Measurements from ENCODE around the gene BUD23.

The BUD23 gene

DNA sequence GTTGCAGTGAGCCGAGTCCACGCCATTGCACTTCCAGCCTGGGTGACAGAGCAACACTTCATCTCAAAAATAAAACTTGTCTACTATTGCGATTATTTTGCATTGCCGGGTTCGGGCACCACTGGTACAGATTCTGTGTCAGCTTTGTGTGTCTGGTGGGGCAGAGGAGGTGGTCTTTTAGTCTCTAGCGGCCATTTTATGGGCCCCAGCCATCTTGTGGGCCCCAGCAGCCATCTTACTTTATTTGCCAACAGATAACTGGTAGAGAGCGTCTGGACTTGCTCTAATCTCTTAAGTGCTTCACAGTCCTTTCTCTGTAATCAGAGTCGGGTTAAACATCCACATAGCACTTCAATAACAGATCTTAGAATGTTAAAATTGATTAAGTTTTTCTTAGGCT is 4.9 kb downstream of the BUD23 start:
- no peak overlapping the region for H3K27ac ChIP-seq (ENCODE audit: poor library complexity, severe bottlenecking)
- peaks cover 62% of the 10 kb centered on the region for H3K36me3 ChIP-seq (ENCODE audit: low read depth)
- no peaks in the 10 kb centered on the region for H3K4me1 ChIP-seq (ENCODE audit: insufficient read depth, poor library complexity, severe bottlenecking)
- H3K9me3 ChIP-seq (ENCODE audit: severe bottlenecking) = no peaks in the 10 kb centered on the region
- ATAC-seq (ENCODE audit: low read depth) (no peak), DNase-seq (ENCODE audit: low spot score) (no peak)
- H3K4me3 ChIP-seq (ENCODE audit: severe bottlenecking) = no peak overlapping the region
- TF ChIP-seq, protein P1, sequence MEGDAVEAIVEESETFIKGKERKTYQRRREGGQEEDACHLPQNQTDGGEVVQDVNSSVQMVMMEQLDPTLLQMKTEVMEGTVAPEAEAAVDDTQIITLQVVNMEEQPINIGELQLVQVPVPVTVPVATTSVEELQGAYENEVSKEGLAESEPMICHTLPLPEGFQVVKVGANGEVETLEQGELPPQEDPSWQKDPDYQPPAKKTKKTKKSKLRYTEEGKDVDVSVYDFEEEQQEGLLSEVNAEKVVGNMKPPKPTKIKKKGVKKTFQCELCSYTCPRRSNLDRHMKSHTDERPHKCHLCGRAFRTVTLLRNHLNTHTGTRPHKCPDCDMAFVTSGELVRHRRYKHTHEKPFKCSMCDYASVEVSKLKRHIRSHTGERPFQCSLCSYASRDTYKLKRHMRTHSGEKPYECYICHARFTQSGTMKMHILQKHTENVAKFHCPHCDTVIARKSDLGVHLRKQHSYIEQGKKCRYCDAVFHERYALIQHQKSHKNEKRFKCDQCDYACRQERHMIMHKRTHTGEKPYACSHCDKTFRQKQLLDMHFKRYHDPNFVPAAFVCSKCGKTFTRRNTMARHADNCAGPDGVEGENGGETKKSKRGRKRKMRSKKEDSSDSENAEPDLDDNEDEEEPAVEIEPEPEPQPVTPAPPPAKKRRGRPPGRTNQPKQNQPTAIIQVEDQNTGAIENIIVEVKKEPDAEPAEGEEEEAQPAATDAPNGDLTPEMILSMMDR (IDR thresholded peaks at IDR 0.05; ENCODE audit: poor library complexity, severe bottlenecking) = no peak
- no peaks in the 10 kb centered on the region for H3K27me3 ChIP-seq (ENCODE audit: insufficient read depth, poor library complexity, severe bottlenecking)

DNA sequence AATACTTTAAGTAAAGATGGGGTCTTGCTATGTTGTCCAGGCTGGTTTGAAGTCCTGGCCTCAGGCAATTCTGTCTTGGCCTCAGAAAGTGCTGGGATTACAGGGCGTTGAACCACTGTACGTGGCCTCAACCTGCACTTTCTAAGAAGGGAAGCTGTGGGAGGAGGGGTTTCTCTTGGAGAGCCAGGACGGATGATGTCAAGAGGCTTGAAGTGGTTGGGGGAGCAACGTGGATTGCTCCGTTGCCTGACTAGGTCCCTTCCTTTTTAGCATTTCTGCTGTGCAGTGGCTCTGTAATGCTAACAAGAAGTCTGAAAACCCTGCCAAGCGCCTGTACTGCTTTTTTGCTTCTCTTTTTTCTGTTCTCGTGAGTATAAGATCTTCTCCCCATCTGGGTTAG is 7.2 kb downstream of the BUD23 start:
- no peak overlapping the region for H3K27ac ChIP-seq (ENCODE audit: poor library complexity, severe bottlenecking)
- TF ChIP-seq, protein P1 (IDR thresholded peaks at IDR 0.05; ENCODE audit: poor library complexity, severe bottlenecking) = no peak
- H3K4me1 ChIP-seq (ENCODE audit: insufficient read depth, poor library complexity, severe bottlenecking) = no peaks in the 10 kb centered on the region
- no peaks in the 10 kb centered on the region for H3K27me3 ChIP-seq (ENCODE audit: insufficient read depth, poor library complexity, severe bottlenecking)
- H3K9me3 ChIP-seq (ENCODE audit: severe bottlenecking) = no peaks in the 10 kb centered on the region
- DNase-seq (ENCODE audit: low spot score) (no peak), ATAC-seq (ENCODE audit: low read depth) (no peak)
- H3K36me3 ChIP-seq (ENCODE audit: low read depth) = peaks cover 84% of the 10 kb centered on the region
- H3K4me3 ChIP-seq (ENCODE audit: severe bottlenecking) = no peak overlapping the region

DNA sequence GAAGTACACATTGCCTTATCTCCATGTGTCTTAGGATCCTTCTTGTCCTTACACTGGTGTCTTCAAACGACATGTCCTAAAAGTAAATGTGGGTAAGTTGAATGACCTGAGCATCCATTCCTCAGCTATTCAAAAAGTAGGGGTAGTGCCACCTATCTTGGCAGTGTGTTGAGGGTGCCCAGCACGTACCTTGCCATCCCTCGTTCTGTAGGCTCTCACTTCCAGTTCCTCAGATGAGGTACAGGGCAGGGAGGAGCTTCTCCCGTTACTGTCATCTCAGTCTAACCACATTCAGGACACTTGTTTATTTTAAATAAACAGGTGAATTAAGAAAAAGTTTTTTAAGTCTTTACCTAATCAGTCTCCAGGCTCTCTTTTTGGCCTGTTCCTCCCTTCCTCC is 13.0 kb downstream of the BUD23 start:
- H3K27me3 ChIP-seq (ENCODE audit: insufficient read depth, poor library complexity, severe bottlenecking) = no peaks in the 10 kb centered on the region
- TF ChIP-seq, protein P1 (IDR thresholded peaks at IDR 0.05; ENCODE audit: poor library complexity, severe bottlenecking) = no peak
- H3K4me1 ChIP-seq (ENCODE audit: insufficient read depth, poor library complexity, severe bottlenecking) = no peaks in the 10 kb centered on the region
- no peaks in the 10 kb centered on the region for H3K9me3 ChIP-seq (ENCODE audit: severe bottlenecking)
- no peak overlapping the region for H3K27ac ChIP-seq (ENCODE audit: poor library complexity, severe bottlenecking)
- peaks cover 74% of the 10 kb centered on the region for H3K36me3 ChIP-seq (ENCODE audit: low read depth)
- DNase-seq (ENCODE audit: low spot score) = no peak
- H3K4me3 ChIP-seq (ENCODE audit: severe bottlenecking) = no peak overlapping the region
- no peak for ATAC-seq (ENCODE audit: low read depth)

DNA sequence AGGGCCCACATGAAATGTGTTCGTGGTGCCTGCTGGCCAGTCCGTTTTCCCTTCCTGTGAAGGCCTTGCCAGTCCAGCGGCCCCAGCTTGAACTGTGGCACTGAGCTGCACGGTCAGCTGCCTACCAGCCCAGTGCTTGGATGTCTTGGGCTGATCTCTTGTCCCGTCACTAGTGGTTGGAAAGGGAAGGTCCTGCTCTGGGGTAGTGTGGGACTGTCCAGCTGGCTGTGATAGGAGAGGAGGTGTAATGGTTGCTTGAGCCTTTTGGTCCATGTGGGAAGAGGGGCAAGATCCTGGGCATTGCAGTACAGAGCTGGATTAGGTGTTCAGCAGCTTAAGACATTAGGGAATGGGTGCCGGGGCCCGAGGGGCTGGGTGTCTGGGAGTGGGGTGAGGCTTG is 15.0 kb downstream of the BUD23 start:
- peaks cover 70% of the 10 kb centered on the region for H3K36me3 ChIP-seq (ENCODE audit: low read depth)
- TF ChIP-seq, protein P1 (IDR thresholded peaks at IDR 0.05; ENCODE audit: poor library complexity, severe bottlenecking) = no peak

DNA sequence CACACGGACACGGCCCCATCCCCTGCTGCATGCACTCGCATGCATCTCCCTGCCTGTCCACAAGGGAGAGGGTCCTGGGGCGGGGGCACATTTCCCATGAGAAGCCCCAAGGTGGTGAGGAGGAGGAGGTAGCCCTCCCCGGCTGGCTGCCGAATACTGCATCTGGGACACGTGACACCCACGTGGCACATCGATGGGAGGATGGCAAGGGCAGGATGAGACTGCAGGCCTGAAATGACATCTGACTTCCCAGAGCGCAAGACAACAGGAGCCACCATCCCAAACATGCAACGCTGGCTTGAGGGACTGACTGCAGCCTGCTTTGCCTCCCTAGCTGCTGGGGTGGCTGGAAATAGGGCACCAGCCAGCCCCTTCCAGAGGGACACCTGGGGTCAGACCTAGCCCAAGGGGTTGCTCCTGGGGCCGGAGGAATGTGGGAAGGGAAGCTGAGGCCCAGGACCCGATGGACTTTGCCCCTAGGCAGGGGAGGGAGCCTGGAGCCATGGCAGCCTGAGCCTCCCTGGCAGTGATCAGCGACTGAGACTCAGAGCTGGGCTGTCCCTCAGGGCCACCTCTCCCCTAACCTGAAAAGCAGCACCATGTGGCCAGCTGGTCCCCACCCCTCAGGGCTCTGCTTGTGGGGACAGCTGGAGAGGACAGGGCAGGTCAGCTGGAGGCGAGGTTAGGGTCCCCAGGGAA is 16.1 kb downstream of the BUD23 start:
- Histone ChIP-seq H3K9me3 (ENCODE audit: severe bottlenecking) (no peaks in the 10 kb centered on the region), H3K36me3 (ENCODE audit: low read depth) (peaks cover 67% of the 10 kb centered on the region), H3K27me3 (ENCODE audit: insufficient read depth, poor library complexity, severe bottlenecking) (no peaks in the 10 kb centered on the region), H3K4me1 (ENCODE audit: insufficient read depth, poor library complexity, severe bottlenecking) (no peaks in the 10 kb centered on the region), H3K4me3 (ENCODE audit: severe bottlenecking) (no peak overlapping the region), H3K27ac (ENCODE audit: poor library complexity, severe bottlenecking) (no peak overlapping the region)
- DNase-seq (ENCODE audit: low spot score) (no peak), ATAC-seq (ENCODE audit: low read depth) (no peak; the same call in 2 of the 3 replicates)
- TF ChIP-seq, protein P1 (IDR thresholded peaks at IDR 0.05; ENCODE audit: poor library complexity, severe bottlenecking) = no peak

More for the DNA sequence above, 15.0 kb downstream of the BUD23 start:
- ATAC-seq (ENCODE audit: low read depth) (no peak; the same call in 2 of the 3 replicates), DNase-seq (ENCODE audit: low spot score) (no peak)
- Histone ChIP-seq H3K27me3 (ENCODE audit: insufficient read depth, poor library complexity, severe bottlenecking) (no peaks in the 10 kb centered on the region), H3K27ac (ENCODE audit: poor library complexity, severe bottlenecking) (no peak overlapping the region), H3K9me3 (ENCODE audit: severe bottlenecking) (no peaks in the 10 kb centered on the region), H3K4me1 (ENCODE audit: insufficient read depth, poor library complexity, severe bottlenecking) (no peaks in the 10 kb centered on the region), H3K4me3 (ENCODE audit: severe bottlenecking) (no peak overlapping the region)
